ENCODE results near the gene WWC2. TPM values are rescaled to one million over a fixed set of nuclear protein-coding genes. Genes with fewer than 3 reads are reported as not detected.

The WWC2 gene
- total RNA-seq, 4 donors from 2014 or later = 7.4 to 24.8 (median 8.0) TPM

DNA sequence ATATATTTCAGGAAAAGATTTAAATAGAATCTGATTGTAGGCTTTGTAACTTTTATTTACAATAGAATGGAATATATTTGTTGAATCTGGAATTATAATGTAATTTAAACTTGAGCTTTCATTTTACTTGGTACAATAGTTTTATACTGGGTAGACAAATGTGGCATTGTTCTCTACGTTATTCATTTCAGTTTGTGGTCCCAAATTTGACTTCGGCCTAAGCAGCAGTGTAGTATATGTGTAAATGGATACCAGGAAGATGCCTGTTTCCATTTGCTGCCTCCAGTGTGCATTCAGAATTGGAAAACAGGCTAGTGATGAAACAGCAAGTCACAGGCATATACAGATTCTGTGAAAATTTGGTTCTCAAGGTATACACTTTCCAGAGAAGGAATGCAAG, 143.2 kb downstream of the WWC2 start:
- no peak for DNase-seq
- intact Hi-C loops (cut with DNase I) = no loop called here
- Histone ChIP-seq H3K4me1 (no peaks in the 10 kb centered on the region), H3K9me3 (no peaks in the 10 kb centered on the region), H3K36me3 (peaks cover 0 to 37% (median 5%) of the 10 kb centered on the region in 3 donors), H3K27me3 (no peaks in the 10 kb centered on the region), H3K4me3 (no peak overlapping the region), H3K27ac (no peak overlapping the region)
- TF ChIP-seq CTCF (IDR thresholded peaks at IDR 0.05) = no peak
- TF ChIP-seq POLR2A (IDR thresholded peaks at IDR 0.05) = no peak
- 83 to 85% methylated on average over 2 of the region's 2 CpGs for WGBS, 2 donors

DNA sequence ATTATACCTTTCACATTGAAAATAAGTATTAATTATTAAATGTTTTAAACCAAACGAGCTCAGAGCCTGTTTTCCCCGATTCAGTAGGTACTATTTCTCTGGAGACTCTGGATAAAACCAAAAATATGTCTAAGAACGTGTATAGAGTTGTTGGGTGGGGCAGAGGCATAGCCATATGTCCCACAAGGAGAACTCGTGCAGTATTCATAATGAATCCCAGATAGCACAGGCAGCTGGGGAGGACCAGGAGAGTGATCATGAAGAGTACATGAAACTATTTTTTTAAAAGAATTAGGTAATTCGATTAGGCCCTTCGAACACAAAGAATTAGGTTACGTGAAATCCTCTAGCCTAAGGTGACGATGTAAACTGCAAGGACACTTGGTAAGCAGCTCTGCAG, 145.0 kb downstream of the WWC2 start:
- DNase-seq = no peak
- Histone ChIP-seq H3K9me3 (no peaks in the 10 kb centered on the region), H3K4me1 (no peaks in the 10 kb centered on the region), H3K4me3 (no peak overlapping the region), H3K27ac (no peak overlapping the region), H3K36me3 (peaks cover 0 to 37% (median 5%) of the 10 kb centered on the region in 3 donors), H3K27me3 (no peaks in the 10 kb centered on the region)
- TF ChIP-seq POLR2A (IDR thresholded peaks at IDR 0.05) = no peak
- no peak for TF ChIP-seq CTCF (IDR thresholded peaks at IDR 0.05)
- intact Hi-C loops (cut with DNase I) = no loop called here
- 79 to 87% methylated on average over 8 of the region's 8 CpGs for WGBS, 2 donors

DNA sequence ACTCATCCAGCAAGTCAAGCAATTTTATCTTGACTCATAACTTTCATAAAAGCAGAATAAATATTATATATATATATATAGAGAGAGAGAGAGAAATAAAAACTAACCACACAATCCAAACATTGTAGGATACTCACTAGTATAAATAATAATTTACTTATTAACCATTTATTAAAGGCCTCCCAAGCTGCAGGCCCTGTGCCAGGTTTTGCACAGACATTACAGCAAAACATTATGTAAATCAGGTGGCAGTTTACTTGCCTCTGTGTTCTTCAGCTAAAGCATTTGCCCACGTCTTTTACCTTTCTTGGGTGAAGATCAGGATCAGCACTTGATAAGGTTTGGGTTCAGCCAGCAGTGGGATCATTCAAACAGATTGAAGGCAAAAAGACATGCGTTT, 145.4 kb downstream of the WWC2 start:
- DNase-seq = no peak
- Histone ChIP-seq H3K36me3 (peaks cover 0 to 37% (median 5%) of the 10 kb centered on the region in 3 donors), H3K27me3 (no peaks in the 10 kb centered on the region), H3K27ac (no peak overlapping the region), H3K4me3 (no peak overlapping the region), H3K4me1 (no peaks in the 10 kb centered on the region), H3K9me3 (no peaks in the 10 kb centered on the region)
- TF ChIP-seq CTCF (IDR thresholded peaks at IDR 0.05) = no peak
- TF ChIP-seq POLR2A (IDR thresholded peaks at IDR 0.05) = no peak
- WGBS, 2 donors = 78 to 89% methylated on average over 2 of the region's 2 CpGs
- intact Hi-C loops (cut with DNase I) = no loop called here

DNA sequence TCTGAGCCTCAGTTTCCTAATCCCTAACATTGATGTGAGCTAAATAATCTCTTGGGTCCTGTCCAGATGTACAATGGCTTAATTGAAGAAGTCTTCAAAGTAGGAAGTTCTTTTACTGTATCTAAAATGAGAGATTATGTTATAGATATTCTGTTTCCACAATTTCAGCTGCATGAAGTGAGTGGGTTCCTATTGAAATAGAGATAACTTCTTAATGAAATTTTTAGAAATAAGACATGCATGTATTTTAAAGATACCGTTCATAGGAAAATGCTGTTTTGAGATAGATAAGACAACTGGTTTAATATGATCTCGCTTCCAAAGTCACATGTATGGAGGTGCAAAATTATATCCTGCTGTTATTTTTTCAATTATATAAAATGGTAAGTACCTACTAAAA, 149.1 kb downstream of the WWC2 start:
- H3K4me1 ChIP-seq = no peaks in the 10 kb centered on the region
- intact Hi-C loops (cut with DNase I) = no loop called here
- no peak overlapping the region for H3K27ac ChIP-seq
- no peak for TF ChIP-seq CTCF (IDR thresholded peaks at IDR 0.05)
- TF ChIP-seq POLR2A (IDR thresholded peaks at IDR 0.05) = no peak
- no peak overlapping the region for H3K4me3 ChIP-seq
- H3K9me3 ChIP-seq = no peaks in the 10 kb centered on the region
- no peak for DNase-seq
- no peaks in the 10 kb centered on the region for H3K27me3 ChIP-seq
- WGBS, 2 donors = 87 to 89% methylated on average over 2 of the region's 2 CpGs
- peaks cover 0 to 43% (median 0%) of the 10 kb centered on the region in 3 donors for H3K36me3 ChIP-seq

DNA sequence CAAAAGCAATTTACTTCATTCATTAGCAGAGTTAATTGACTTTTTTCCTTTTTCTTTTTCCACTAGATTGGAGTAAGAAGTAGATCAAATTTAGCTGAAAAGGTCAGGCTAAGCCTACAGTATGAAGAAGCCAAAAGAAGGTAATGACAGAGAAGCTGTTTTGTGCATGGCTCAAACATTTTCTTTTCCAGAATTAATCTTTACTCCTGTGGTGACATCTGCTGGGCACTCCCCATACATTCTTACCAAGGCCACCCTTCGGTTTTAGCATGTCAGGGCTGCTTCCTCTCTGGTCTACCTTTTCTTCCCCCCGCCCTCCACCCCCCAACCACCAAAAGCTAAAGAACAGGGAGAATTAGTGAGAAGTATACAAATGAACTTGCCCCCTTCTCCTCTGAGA, 150.8 kb downstream of the WWC2 start:
- Histone ChIP-seq H3K4me1 (no peaks in the 10 kb centered on the region), H3K4me3 (no peak overlapping the region), H3K27me3 (no peaks in the 10 kb centered on the region), H3K9me3 (no peaks in the 10 kb centered on the region), H3K27ac (no peak overlapping the region), H3K36me3 (peaks cover 0 to 60% (median 0%) of the 10 kb centered on the region in 3 donors)
- TF ChIP-seq POLR2A (IDR thresholded peaks at IDR 0.05) (no peak), CTCF (IDR thresholded peaks at IDR 0.05) (peak in 4 of 6 experiments; percentile 22 to 46 (median 34))
- no peak for DNase-seq
- 0 to 20% methylated on average over 1 of the region's 2 CpGs for WGBS, 2 donors
- intact Hi-C loops (cut with DNase I) = loop anchor here (5.0 kb wide), 1 partner anchor 173 kb away; no protein-coding TSS in a partner anchor

All from esophagus squamous epithelium (tissue), 5 donors.